ENCODE data around the gene SIRT7.

Gene SIRT7

GRCh38 chr17:81917565-81918332 is at the start of gene SIRT7:
SIRT7 (minus strand) TSS chr17:81918176; CDS start chr17:81918131, 45 bp downstream.
- peak; percentile 96 for DNase-seq (ENCODE audit: low spot score)

GRCh38 chr17:81967244-81967532 is 49.2 kb upstream of the SIRT7 start:
- DNase-seq (ENCODE audit: low spot score), result peak; percentile 73

- peak; percentile 84 for DNase-seq (ENCODE audit: low spot score)
These were observed 48.6 kb upstream of the SIRT7 start for GRCh38 chr17:81966343-81967243.

- DNase-seq (ENCODE audit: low spot score), result peak; percentile 52
These were observed 46.3 kb upstream of the SIRT7 start for GRCh38 chr17:81964081-81964849.

- DNase-seq (ENCODE audit: low spot score), result peak; percentile 65
These were observed 44.8 kb upstream of the SIRT7 start for GRCh38 chr17:81962499-81963441.

GRCh38 chr17:81961521-81962498 is 43.8 kb upstream of the SIRT7 start:
- peak; percentile 69 for DNase-seq (ENCODE audit: low spot score)

- peak; percentile 82 for DNase-seq (ENCODE audit: low spot score)
These were observed 43.1 kb upstream of the SIRT7 start, which contains the start of gene NOTUM for GRCh38 chr17:81961087-81961511. NOTUM (minus strand) TSS chr17:81961187; CDS start chr17:81960909, 278 bp downstream.

GRCh38 chr17:81960130-81960958 is 42.4 kb upstream of the SIRT7 start:
- DNase-seq (ENCODE audit: low spot score), result peak; percentile 75

GRCh38 chr17:81959362-81960129 is 41.6 kb upstream of the SIRT7 start:
- peak; percentile 83 for DNase-seq (ENCODE audit: low spot score)

- no peak for DNase-seq (ENCODE audit: low spot score)
These were observed 40.8 kb upstream of the SIRT7 start for GRCh38 chr17:81958633-81959342.

- no peak for DNase-seq (ENCODE audit: low spot score)
These were observed 39.9 kb upstream of the SIRT7 start for GRCh38 chr17:81957691-81958432.

- peak; percentile 48 for DNase-seq (ENCODE audit: low spot score)
These were observed 38.9 kb upstream of the SIRT7 start for GRCh38 chr17:81956607-81957589.

GRCh38 chr17:81955756-81956544 is 38.0 kb upstream of the SIRT7 start:
- DNase-seq (ENCODE audit: low spot score), result no peak

- no peak for DNase-seq (ENCODE audit: low spot score)
These were observed 37.2 kb upstream of the SIRT7 start for GRCh38 chr17:81955058-81955681.
